Common myeloid progenitor, CD34-positive (primary cell): Measurements from ENCODE around the gene PAN3.
A peak's percentile ranks its signal among the peaks of the same experiment; 100 is the strongest.

ENCODE experiments used
- CTCF ChIA-PET: fragments of 350-600 bp; sonication (Branson Sonifier 250); formaldehyde crosslinking; loops from one replicate; lab custom pipeline; 2021; ENCODE audit warnings: antibody characterized with exemption; lab: Charles Lee
- POLR2A ChIA-PET: fragments of 350-600 bp; sonication (Branson Sonifier 250); formaldehyde crosslinking; loops from one replicate; lab custom pipeline; 2021; ENCODE audit warnings: antibody characterized with exemption; lab: Charles Lee
- DNase-seq, 3 donors: peaks; one replicate each; pipeline versions ENCODE4 v3.0.0 to v3.0.0-alpha.2; 2013
- H3K27ac ChIP-seq, 2 experiments: 1 replicate in 1 of 2; 2 replicates in 1 of 2; pipeline ENCODE4 v1.7.0; 2013; ENCODE audit warnings: inconsistent platforms in 2 of 2, low read length in 2 of 2, mild to moderate bottlenecking in 2 of 2, low read depth in 1 of 2, moderate library complexity in 1 of 2; ENCODE audit not compliant: severe bottlenecking in 2 of 2, insufficient read depth in 1 of 2, poor library complexity in 1 of 2
- H3K27me3 ChIP-seq, 5 experiments: replicated peaks in 2 of 5; 1 replicate in 3 of 5; 2 replicates in 2 of 5; pipeline versions ENCODE4 v1.6.1 to v1.7.0; 2013; ENCODE audit warnings: low read length in 4 of 5, mild to moderate bottlenecking in 2 of 5, moderate library complexity in 2 of 5, inconsistent platforms in 1 of 5; ENCODE audit not compliant: insufficient read depth in 5 of 5, control insufficient read depth in 4 of 5
- H3K36me3 ChIP-seq, 4 experiments: 1 replicate in 2 of 4; 2 replicates in 2 of 4; pipeline versions ENCODE4 v1.6.1 to v1.7.0; 2013; ENCODE audit warnings: low read length in 3 of 4, control low read depth in 1 of 4, mild to moderate bottlenecking in 1 of 4; ENCODE audit not compliant: control insufficient read depth in 4 of 4, insufficient read depth in 4 of 4
- H3K4me1 ChIP-seq, 4 experiments: 1 replicate in 3 of 4; 2 replicates in 1 of 4; pipeline versions ENCODE4 v1.6.1 to v1.7.1; 2013; ENCODE audit warnings: low read length in 3 of 4, mild to moderate bottlenecking in 3 of 4, control low read depth in 1 of 4, inconsistent platforms in 1 of 4, moderate library complexity in 1 of 4; ENCODE audit not compliant: control insufficient read depth in 4 of 4, insufficient read depth in 4 of 4; ENCODE audit errors: control extremely low read depth in 1 of 4
- H3K4me3 ChIP-seq, 7 experiments: 1 replicate in 4 of 7; 2 replicates in 3 of 7; pipeline versions ENCODE4 v1.5.1 to v1.7.0; 2013; ENCODE audit warnings: mild to moderate bottlenecking in 7 of 7, low read length in 6 of 7, moderate library complexity in 6 of 7, inconsistent platforms in 2 of 7, low read depth in 2 of 7, control low read depth in 1 of 7; ENCODE audit not compliant: insufficient read depth in 4 of 7, control insufficient read depth in 1 of 7; ENCODE audit errors: extremely low read depth in 1 of 7
- H3K9me3 ChIP-seq, 5 experiments: 1 replicate in 4 of 5; 2 replicates in 1 of 5; pipeline versions ENCODE4 v1.6.1 to v1.7.1; 2013; ENCODE audit warnings: low read length in 4 of 5, mild to moderate bottlenecking in 2 of 5, inconsistent platforms in 1 of 5, low read depth in 1 of 5, moderate library complexity in 1 of 5; ENCODE audit not compliant: control insufficient read depth in 4 of 5, insufficient read depth in 2 of 5; ENCODE audit errors: control extremely low read depth in 1 of 5
- WGBS: methylation state at CpG from one replicate; pipeline ENCODE4 v1.1.5; 2013; ENCODE audit not compliant: insufficient coverage; 5-methylcytosine and 5-hydroxymethylcytosine counted together

PAN3 gene

GRCh38 chr13:28199089-28199488, 60.7 kb downstream of the PAN3 start:
- Histone ChIP-seq H3K36me3 (peaks cover 8 to 51% (median 19%) of the 10 kb centered on the region in 4 experiments), H3K9me3 (no peaks in the 10 kb centered on the region), H3K4me1 (no peaks in the 10 kb centered on the region), H3K4me3 (no peak overlapping the region), H3K27me3 (no peaks in the 10 kb centered on the region), H3K27ac (no peak overlapping the region)
- peak; percentile 14 to 65 (median 49) for DNase-seq
- CTCF ChIA-PET, result interaction anchor here (1.3 to 1.6 kb wide), 2 partner anchors 11 to 30 kb away, joined by 3 to 5 read pairs; no protein-coding TSS in a partner anchor
- WGBS, result 100% methylated on average over 1 of the region's 3 CpGs
- POLR2A ChIA-PET, result interaction anchor here (0.6 kb wide), 1 partner anchor 140 kb away, joined by 3 read pairs; no protein-coding TSS in a partner anchor

GRCh38 chr13:28204043-28204442, 65.7 kb downstream of the PAN3 start:
- no peaks in the 10 kb centered on the region for H3K9me3 ChIP-seq
- no peaks in the 10 kb centered on the region for H3K4me1 ChIP-seq
- no peak overlapping the region for H3K27ac ChIP-seq
- ChIA-PET CTCF (no interaction called here), POLR2A (interaction anchor here (0.7 kb wide), 1 partner anchor 85 kb away, joined by 3 read pairs; no protein-coding TSS in a partner anchor)
- no peaks in the 10 kb centered on the region for H3K27me3 ChIP-seq
- WGBS, result 89% methylated on average over 4 of the region's 5 CpGs
- no peak overlapping the region for H3K4me3 ChIP-seq
- DNase-seq, result no peak
- peaks cover 9 to 32% (median 18%) of the 10 kb centered on the region in 4 experiments for H3K36me3 ChIP-seq

GRCh38 chr13:28204690-28205443, 66.5 kb downstream of the PAN3 start:
- Histone ChIP-seq H3K27ac (no peak overlapping the region), H3K4me1 (no peaks in the 10 kb centered on the region), H3K4me3 (no peak overlapping the region), H3K9me3 (no peaks in the 10 kb centered on the region), H3K36me3 (peaks cover 9 to 37% (median 18%) of the 10 kb centered on the region in 4 experiments), H3K27me3 (no peaks in the 10 kb centered on the region)
- CTCF ChIA-PET, result interaction anchor here (1.4 kb wide), 1 partner anchor 15 kb away, joined by 3 read pairs; no protein-coding TSS in a partner anchor
- DNase-seq, result no peak
- POLR2A ChIA-PET, result no interaction called here
- WGBS, result 95% methylated on average over 3 of the region's 5 CpGs

GRCh38 chr13:28218679-28219078, 80.3 kb downstream of the PAN3 start:
- ChIA-PET POLR2A (no interaction called here), CTCF (no interaction called here)
- peaks cover 2 to 33% (median 13%) of the 10 kb centered on the region in 4 experiments for H3K36me3 ChIP-seq
- H3K9me3 ChIP-seq, result no peaks in the 10 kb centered on the region
- H3K27ac ChIP-seq, result no peak overlapping the region
- WGBS, result 100% methylated on average over 1 of the region's 4 CpGs
- H3K27me3 ChIP-seq, result no peaks in the 10 kb centered on the region
- DNase-seq, result no peak
- H3K4me1 ChIP-seq, result peaks cover 0 to 3% (median 0%) of the 10 kb centered on the region in 4 experiments
- H3K4me3 ChIP-seq, result no peak overlapping the region

GRCh38 chr13:28219408-28220099, 81.2 kb downstream of the PAN3 start:
- H3K27ac ChIP-seq, result no peak overlapping the region
- DNase-seq, result no peak
- no peak overlapping the region for H3K4me3 ChIP-seq
- peaks cover 2 to 33% (median 11%) of the 10 kb centered on the region in 4 experiments for H3K36me3 ChIP-seq
- H3K9me3 ChIP-seq, result no peaks in the 10 kb centered on the region
- CTCF ChIA-PET, result interaction anchor here (0.9 kb wide), 1 partner anchor 31 kb away, joined by 3 read pairs; no protein-coding TSS in a partner anchor
- peaks cover 0 to 3% (median 0%) of the 10 kb centered on the region in 4 experiments for H3K4me1 ChIP-seq
- no CpG with 5 or more reads among the region's 4 CpGs for WGBS
- POLR2A ChIA-PET, result no interaction called here
- no peaks in the 10 kb centered on the region for H3K27me3 ChIP-seq

GRCh38 chr13:28220166-28220565, 81.8 kb downstream of the PAN3 start:
- no peak for DNase-seq
- Histone ChIP-seq H3K36me3 (peaks cover 2 to 34% (median 9%) of the 10 kb centered on the region in 4 experiments), H3K27me3 (no peaks in the 10 kb centered on the region), H3K27ac (no peak overlapping the region), H3K9me3 (no peaks in the 10 kb centered on the region), H3K4me1 (peaks cover 0 to 3% (median 0%) of the 10 kb centered on the region in 4 experiments), H3K4me3 (no peak overlapping the region)
- POLR2A ChIA-PET, result no interaction called here
- CTCF ChIA-PET, result interaction anchor here (0.9 kb wide), 1 partner anchor 30 kb away, joined by 3 read pairs; no protein-coding TSS in a partner anchor
- WGBS, result 95% methylated on average over 2 of the region's 4 CpGs
